Fibroblast of skin of left biceps (primary cell): Measurements from ENCODE around the gene MFSD2B.
"Not testable (repeated sequence)": the region's sequence is repeated elsewhere in the genome, so short reads cannot be mapped to it uniquely, and the experiment has no call there.

Experiments used
- DNase-seq, 2 experiments: peaks; one replicate each; pipeline ENCODE4 v3.0.0-alpha.2; 2013; ENCODE audit warnings: low read depth in 2 of 2

MFSD2B gene

GRCh38 chr2:24018241-24018640, 8.4 kb downstream of the MFSD2B start:
- no peak for DNase-seq

- no peak for DNase-seq
Measured at GRCh38 chr2:24019729-24020128, 9.8 kb downstream of the MFSD2B start.

- DNase-seq: no peak
Measured at GRCh38 chr2:24020244-24020643, 10.4 kb downstream of the MFSD2B start.

GRCh38 chr2:24021122-24021998, 11.5 kb downstream of the MFSD2B start:
- no peak for DNase-seq

GRCh38 chr2:24022324-24022974, 12.6 kb downstream of the MFSD2B start:
- no peak for DNase-seq

- no peak for DNase-seq
Measured at GRCh38 chr2:24022975-24023575, 13.2 kb downstream of the MFSD2B start.

GRCh38 chr2:24024018-24024417, 14.1 kb downstream of the MFSD2B start:
- no peak for DNase-seq

GRCh38 chr2:24024996-24025663, 15.2 kb downstream of the MFSD2B start:
- DNase-seq: no peak

- no peak for DNase-seq
Measured at GRCh38 chr2:24026233-24026632, 16.3 kb downstream of the MFSD2B start.

GRCh38 chr2:24038786-24039499, 29.1 kb downstream of the MFSD2B start:
- DNase-seq: no peak

- DNase-seq: no peak
Measured at GRCh38 chr2:24040511-24040910, 30.6 kb downstream of the MFSD2B start.

- not testable (repeated sequence) for DNase-seq
Measured at GRCh38 chr2:24043133-24043532, 33.2 kb downstream of the MFSD2B start.

GRCh38 chr2:24045511-24046508, 35.9 kb downstream of the MFSD2B start:
- DNase-seq: no peak

- DNase-seq: no peak
Measured at GRCh38 chr2:24046599-24046929, 36.7 kb downstream of the MFSD2B start.

- DNase-seq: peak; percentile 95
Measured at GRCh38 chr2:24046930-24047702, 37.2 kb downstream of the MFSD2B start, which contains the start of gene WDCP. Gene WDCP, minus strand, starts transcription at chr2:24047391. Its CDS starts 7,897 bp downstream, at chr2:24039494.

GRCh38 chr2:24047703-24048033, 37.8 kb downstream of the MFSD2B start:
- DNase-seq: no peak

GRCh38 chr2:24048769-24049484, 39.0 kb downstream of the MFSD2B start:
- no peak for DNase-seq

GRCh38 chr2:24049485-24050021, 39.7 kb downstream of the MFSD2B start, which contains the start of gene FKBP1B:
Gene FKBP1B, plus strand, starts transcription at chr2:24049741. Its CDS starts 109 bp downstream, at chr2:24049850.
- DNase-seq: no peak
